ENCODE measurements around the gene IFT52.
A peak's percentile ranks its signal among the peaks of the same experiment; 100 is the strongest.
"Not testable (repeated sequence)": the region's sequence is repeated elsewhere in the genome, so short reads cannot be mapped to it uniquely, and the experiment has no call there.

IFT52 gene

GRCh38 chr20:43579861-43580793 lies 10.6 kb upstream of the IFT52 start:
- no peak for TF ChIP-seq ZNF274 (IDR thresholded peaks at IDR 0.05; ENCODE audit: low read depth, low read length)
- TF ChIP-seq SUZ12 (IDR thresholded peaks at IDR 0.05; ENCODE audit: extremely low read depth, insufficient read depth, insufficient read length): no peak
- TF ChIP-seq YY1 (IDR thresholded peaks at IDR 0.05; ENCODE audit: insufficient read depth, insufficient read length): no peak
- peaks cover 4% of the 10 kb centered on the region for H3K4me1 ChIP-seq (ENCODE audit: insufficient read depth, insufficient read length)
- no peaks in the 10 kb centered on the region for H3K27me3 ChIP-seq (ENCODE audit: insufficient read depth, insufficient read length)
- H3K36me3 ChIP-seq (ENCODE audit: insufficient read depth, insufficient read length, low read length): no peaks in the 10 kb centered on the region
- DNase-seq (ENCODE audit: low read depth, low spot score): no peak
- no peak overlapping the region for H3K9ac ChIP-seq (ENCODE audit: insufficient read length, low read depth)
- H3K9me3 ChIP-seq (ENCODE audit: insufficient read depth, low read length): no peaks in the 10 kb centered on the region
- no peak overlapping the region for H3K4me3 ChIP-seq (ENCODE audit: insufficient read length, low read depth)

DNA sequence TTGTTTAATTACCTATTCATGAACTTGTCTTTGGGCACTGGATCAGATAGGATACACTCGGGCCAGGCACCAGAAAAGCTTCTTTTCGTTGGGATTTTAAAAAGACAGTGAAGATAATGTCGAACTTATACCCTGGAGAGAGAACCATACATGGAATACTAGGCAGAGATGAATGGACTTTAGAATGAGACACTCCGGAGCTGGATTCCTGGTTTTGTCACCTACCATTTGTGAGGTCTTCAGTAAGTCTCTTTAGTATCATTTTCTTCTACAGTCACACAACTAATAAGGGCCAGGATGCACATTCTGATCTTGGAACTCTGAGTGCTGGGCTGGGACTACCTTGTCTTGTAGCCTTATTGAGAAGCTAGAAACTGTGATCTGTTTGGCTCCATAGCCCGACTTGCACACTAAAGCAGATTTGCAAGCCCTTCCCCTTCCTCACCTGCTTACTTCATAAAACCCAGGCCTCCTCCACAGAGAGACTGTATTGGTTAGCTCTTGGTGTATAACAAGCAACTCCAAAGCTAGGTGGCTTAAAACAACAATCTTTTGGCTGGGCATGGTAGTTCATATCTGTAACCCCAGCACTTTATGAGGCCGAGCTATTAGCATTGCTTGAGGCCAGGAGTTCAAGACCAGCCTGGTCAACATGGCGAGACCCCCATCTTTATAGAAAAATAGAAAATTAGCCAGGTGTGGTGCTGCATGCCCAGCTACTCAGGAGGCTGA lies 7.4 kb upstream of the IFT52 start:
- Histone ChIP-seq H3K9ac (ENCODE audit: insufficient read length, low read depth) (no peak overlapping the region), H3K9me3 (ENCODE audit: insufficient read depth, low read length) (no peaks in the 10 kb centered on the region), H3K4me3 (ENCODE audit: insufficient read length, low read depth) (no peak overlapping the region), H3K27me3 (ENCODE audit: insufficient read depth, insufficient read length) (no peaks in the 10 kb centered on the region), H3K4me1 (ENCODE audit: insufficient read depth, insufficient read length) (no peaks in the 10 kb centered on the region), H3K36me3 (ENCODE audit: insufficient read depth, insufficient read length, low read length) (no peaks in the 10 kb centered on the region)
- DNase-seq (ENCODE audit: low read depth, low spot score): no peak
- TF ChIP-seq SUZ12 (IDR thresholded peaks at IDR 0.05; ENCODE audit: extremely low read depth, insufficient read depth, insufficient read length): no peak
- no peak for TF ChIP-seq YY1 (IDR thresholded peaks at IDR 0.05; ENCODE audit: insufficient read depth, insufficient read length)
- TF ChIP-seq ZNF274 (IDR thresholded peaks at IDR 0.05; ENCODE audit: low read depth, low read length): no peak

DNA sequence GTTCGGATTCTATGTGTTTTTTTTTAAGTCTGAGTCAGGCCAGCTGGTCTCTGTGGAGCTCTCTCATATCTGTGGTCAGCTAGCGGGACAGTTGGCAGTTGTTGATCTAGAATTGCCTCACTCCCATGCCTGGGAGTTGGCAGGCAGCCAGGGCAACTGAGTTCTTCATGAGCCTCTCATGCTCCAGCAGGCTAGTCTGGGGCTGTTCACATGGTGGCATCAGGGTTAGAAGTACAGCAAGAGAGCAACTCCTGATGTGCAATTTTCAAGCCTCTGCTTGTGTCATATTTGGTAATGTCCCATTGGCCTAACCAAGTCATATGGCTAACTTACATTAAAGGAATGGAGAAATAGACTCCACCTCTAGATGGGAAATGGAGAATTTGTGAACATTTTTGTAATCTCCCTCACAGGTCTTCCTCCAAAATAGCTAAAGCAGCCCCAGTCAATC lies 6.7 kb upstream of the IFT52 start:
- no peak for DNase-seq (ENCODE audit: low read depth, low spot score)
- no peak overlapping the region for H3K9ac ChIP-seq (ENCODE audit: insufficient read length, low read depth)
- H3K27me3 ChIP-seq (ENCODE audit: insufficient read depth, insufficient read length): no peaks in the 10 kb centered on the region

DNA sequence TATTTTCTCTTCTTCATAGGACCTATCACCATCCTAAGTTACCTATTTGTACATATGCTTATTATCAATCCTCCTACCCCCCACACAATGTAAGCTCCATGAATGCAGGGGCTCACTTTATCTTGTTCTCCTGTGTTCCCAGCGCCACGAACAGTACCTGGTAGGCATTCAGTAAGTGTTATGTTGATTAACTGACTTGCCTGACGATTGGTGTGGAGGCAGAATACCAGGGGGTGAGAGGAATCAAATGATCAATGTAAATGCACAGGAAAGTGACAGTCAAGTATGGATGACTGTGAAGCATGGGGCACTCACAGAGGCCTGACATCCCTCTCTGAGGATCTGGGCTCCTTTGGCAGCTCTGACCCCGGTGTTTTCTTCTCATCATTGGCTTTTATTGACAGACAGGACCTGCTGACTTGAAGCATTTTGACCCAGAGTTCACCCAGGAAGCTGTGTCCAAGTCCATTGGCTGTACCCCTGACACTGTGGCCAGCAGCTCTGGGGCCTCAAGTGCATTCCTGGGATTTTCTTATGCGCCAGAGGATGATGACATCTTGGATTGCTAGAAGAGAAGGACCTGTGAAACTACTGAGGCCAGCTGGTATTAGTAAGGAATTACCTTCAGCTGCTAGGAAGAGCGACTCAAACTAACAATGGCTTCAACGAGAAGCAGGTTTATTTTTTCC lies 6.1 kb upstream of the IFT52 start:
- Histone ChIP-seq H3K9me3 (ENCODE audit: insufficient read depth, low read length) (no peaks in the 10 kb centered on the region), H3K27me3 (ENCODE audit: insufficient read depth, insufficient read length) (no peaks in the 10 kb centered on the region), H3K36me3 (ENCODE audit: insufficient read depth, insufficient read length, low read length) (no peaks in the 10 kb centered on the region), H3K4me1 (ENCODE audit: insufficient read depth, insufficient read length) (no peaks in the 10 kb centered on the region), H3K9ac (ENCODE audit: insufficient read length, low read depth) (no peak overlapping the region), H3K4me3 (ENCODE audit: insufficient read length, low read depth) (no peak overlapping the region)
- TF ChIP-seq YY1 (IDR thresholded peaks at IDR 0.05; ENCODE audit: insufficient read depth, insufficient read length): no peak
- no peak for TF ChIP-seq ZNF274 (IDR thresholded peaks at IDR 0.05; ENCODE audit: low read depth, low read length)
- no peak for TF ChIP-seq SUZ12 (IDR thresholded peaks at IDR 0.05; ENCODE audit: extremely low read depth, insufficient read depth, insufficient read length)
- no peak for DNase-seq (ENCODE audit: low read depth, low spot score)

More for the DNA sequence above, 6.7 kb upstream of the IFT52 start:
- Histone ChIP-seq H3K4me1 (ENCODE audit: insufficient read depth, insufficient read length) (no peaks in the 10 kb centered on the region), H3K4me3 (ENCODE audit: insufficient read length, low read depth) (no peak overlapping the region), H3K9me3 (ENCODE audit: insufficient read depth, low read length) (no peaks in the 10 kb centered on the region), H3K36me3 (ENCODE audit: insufficient read depth, insufficient read length, low read length) (no peaks in the 10 kb centered on the region)
- TF ChIP-seq ZNF274 (IDR thresholded peaks at IDR 0.05; ENCODE audit: low read depth, low read length) (no peak), YY1 (IDR thresholded peaks at IDR 0.05; ENCODE audit: insufficient read depth, insufficient read length) (no peak), SUZ12 (IDR thresholded peaks at IDR 0.05; ENCODE audit: extremely low read depth, insufficient read depth, insufficient read length) (no peak)

GRCh38 chr20:43586641-43587040 lies 4.1 kb upstream of the IFT52 start:
- TF ChIP-seq ZNF274 (IDR thresholded peaks at IDR 0.05; ENCODE audit: low read depth, low read length) (no peak), YY1 (IDR thresholded peaks at IDR 0.05; ENCODE audit: insufficient read depth, insufficient read length) (no peak), SUZ12 (IDR thresholded peaks at IDR 0.05; ENCODE audit: extremely low read depth, insufficient read depth, insufficient read length) (no peak)
- no peaks in the 10 kb centered on the region for H3K9me3 ChIP-seq (ENCODE audit: insufficient read depth, low read length)
- DNase-seq (ENCODE audit: low read depth, low spot score): no peak
- no peaks in the 10 kb centered on the region for H3K36me3 ChIP-seq (ENCODE audit: insufficient read depth, insufficient read length, low read length)
- no peaks in the 10 kb centered on the region for H3K4me1 ChIP-seq (ENCODE audit: insufficient read depth, insufficient read length)
- no peaks in the 10 kb centered on the region for H3K27me3 ChIP-seq (ENCODE audit: insufficient read depth, insufficient read length)
- H3K9ac ChIP-seq (ENCODE audit: insufficient read length, low read depth): no peak overlapping the region
- H3K4me3 ChIP-seq (ENCODE audit: insufficient read length, low read depth): no peak overlapping the region

- DNase-seq (ENCODE audit: low read depth, low spot score); H3K9ac ChIP-seq (ENCODE audit: insufficient read length, low read depth); H3K27me3 ChIP-seq (ENCODE audit: insufficient read depth, insufficient read length); H3K36me3 ChIP-seq (ENCODE audit: insufficient read depth, insufficient read length, low read length); H3K4me1 ChIP-seq (ENCODE audit: insufficient read depth, insufficient read length); H3K4me3 ChIP-seq (ENCODE audit: insufficient read length, low read depth); H3K9me3 ChIP-seq (ENCODE audit: insufficient read depth, low read length): not testable (repeated sequence)
Observed at GRCh38 chr20:43588526-43588925, 2.2 kb upstream of the IFT52 start.

DNA sequence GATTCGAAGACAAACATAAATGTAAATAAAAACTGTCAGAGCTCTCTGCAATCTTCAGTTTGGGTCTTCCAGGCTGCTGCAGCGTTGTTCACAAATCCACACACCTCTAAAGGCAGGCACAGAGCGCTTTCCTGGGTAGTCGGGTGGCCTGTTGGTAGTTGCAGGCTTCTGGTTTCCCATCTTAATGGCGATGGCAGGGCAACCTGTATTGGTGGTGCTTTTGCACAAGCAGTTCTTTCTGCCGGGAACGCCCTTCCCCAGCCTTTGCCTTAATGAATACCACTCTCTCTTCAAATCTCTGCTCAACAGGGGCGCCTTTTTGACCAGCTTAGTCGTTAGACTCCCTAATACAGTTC lies 723 bp upstream of the IFT52 start:
- no peak for DNase-seq (ENCODE audit: low read depth, low spot score)
- H3K4me3 ChIP-seq (ENCODE audit: insufficient read length, low read depth): peak overlapping the region; percentile 70
- no peaks in the 10 kb centered on the region for H3K27me3 ChIP-seq (ENCODE audit: insufficient read depth, insufficient read length)
- H3K9ac ChIP-seq (ENCODE audit: insufficient read length, low read depth): peak overlapping the region; percentile 80
- TF ChIP-seq SUZ12 (IDR thresholded peaks at IDR 0.05; ENCODE audit: extremely low read depth, insufficient read depth, insufficient read length): no peak
- TF ChIP-seq YY1 (IDR thresholded peaks at IDR 0.05; ENCODE audit: insufficient read depth, insufficient read length): no peak
- no peak for TF ChIP-seq ZNF274 (IDR thresholded peaks at IDR 0.05; ENCODE audit: low read depth, low read length)
- H3K36me3 ChIP-seq (ENCODE audit: insufficient read depth, insufficient read length, low read length): peaks cover 13% of the 10 kb centered on the region
- H3K4me1 ChIP-seq (ENCODE audit: insufficient read depth, insufficient read length): no peaks in the 10 kb centered on the region
- H3K9me3 ChIP-seq (ENCODE audit: insufficient read depth, low read length): no peaks in the 10 kb centered on the region

GRCh38 chr20:43601960-43602359 lies 11.2 kb downstream of the IFT52 start:
- peaks cover 58% of the 10 kb centered on the region for H3K36me3 ChIP-seq (ENCODE audit: insufficient read depth, insufficient read length, low read length)
- not testable (repeated sequence) for H3K4me1 ChIP-seq (ENCODE audit: insufficient read depth, insufficient read length); H3K27me3 ChIP-seq (ENCODE audit: insufficient read depth, insufficient read length); DNase-seq (ENCODE audit: low read depth, low spot score); H3K9me3 ChIP-seq (ENCODE audit: insufficient read depth, low read length); H3K9ac ChIP-seq (ENCODE audit: insufficient read length, low read depth); H3K4me3 ChIP-seq (ENCODE audit: insufficient read length, low read depth)
